IPS-18a (cell line): ENCODE results near the gene TYW1B.
"Not testable (repeated sequence)": the region's sequence is repeated elsewhere in the genome, so short reads cannot be mapped to it uniquely, and the experiment has no call there.

Source experiments
- H3K27ac ChIP-seq: one replicate; pipeline ENCODE4 v1.5.1; 2013; ENCODE audit warnings: low read length
- H3K27me3 ChIP-seq: one replicate; pipeline ENCODE4 v1.6.1; 2013; ENCODE audit warnings: mild to moderate bottlenecking, low read length; ENCODE audit not compliant: control insufficient read depth, insufficient read depth
- H3K36me3 ChIP-seq: one replicate; pipeline ENCODE4 v1.6.1; 2013; ENCODE audit warnings: low read depth, low read length; ENCODE audit not compliant: control insufficient read depth
- H3K4me1 ChIP-seq: one replicate; pipeline ENCODE4 v1.6.1; 2013; ENCODE audit warnings: low read depth, low read length; ENCODE audit not compliant: control insufficient read depth
- H3K4me3 ChIP-seq: one replicate; pipeline ENCODE4 v1.5.1; 2013; ENCODE audit warnings: low read length
- H3K9ac ChIP-seq: one replicate; pipeline ENCODE4 v1.6.1; 2013; ENCODE audit warnings: mild to moderate bottlenecking, low read length, moderate library complexity
- H3K9me3 ChIP-seq: one replicate; pipeline ENCODE4 v1.6.1; 2013; ENCODE audit warnings: low read depth, low read length; ENCODE audit not compliant: control insufficient read depth

Gene TYW1B

DNA sequence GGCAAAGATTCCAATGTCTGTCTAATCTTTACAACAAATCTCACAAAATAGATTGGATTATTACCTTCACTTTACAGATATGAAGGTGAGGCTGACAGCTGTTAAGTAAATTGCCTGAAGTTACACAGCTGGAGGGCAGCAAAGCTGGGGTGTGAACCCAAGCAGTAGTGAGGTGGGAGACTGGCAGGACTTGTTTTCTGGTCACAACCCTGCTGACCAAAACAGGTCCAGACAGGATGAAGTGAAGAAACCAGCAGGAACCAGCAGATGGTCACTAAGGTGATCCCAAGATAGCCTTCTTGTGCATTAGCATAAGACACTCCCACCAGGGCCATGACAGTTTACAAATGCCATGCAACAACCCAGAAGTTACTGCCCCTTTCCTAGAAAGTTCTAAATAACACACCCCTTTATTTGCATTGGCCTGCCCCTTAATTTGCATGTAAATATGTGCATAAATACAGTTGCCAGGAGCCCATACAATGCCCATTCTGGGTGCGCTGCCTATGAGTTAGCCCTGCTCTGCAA is 195.2 kb downstream of the TYW1B start:
- not testable (repeated sequence) for H3K27ac ChIP-seq, H3K9ac ChIP-seq, H3K4me1 ChIP-seq, H3K4me3 ChIP-seq, H3K27me3 ChIP-seq, H3K9me3 ChIP-seq, H3K36me3 ChIP-seq

DNA sequence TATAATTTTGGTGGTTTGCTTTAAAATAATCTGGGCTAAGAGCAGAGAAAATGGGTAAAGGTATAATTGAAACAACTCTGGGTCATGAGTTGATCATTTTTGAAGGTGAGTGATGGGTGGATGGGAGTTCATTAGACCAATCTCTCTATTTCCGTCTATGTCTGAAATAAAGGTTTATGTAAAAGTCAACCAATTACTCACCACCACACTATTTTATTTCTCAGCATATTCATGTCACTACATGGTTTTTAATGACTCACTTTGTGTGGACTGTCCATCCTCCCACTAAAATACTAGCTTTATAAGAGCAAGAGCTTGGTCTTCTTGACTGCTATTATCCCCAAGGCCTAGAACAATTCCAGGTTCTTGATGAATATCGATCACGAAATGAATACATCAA is 199.6 kb downstream of the TYW1B start:
- not testable (repeated sequence) for H3K27ac ChIP-seq, H3K9me3 ChIP-seq, H3K36me3 ChIP-seq, H3K9ac ChIP-seq, H3K4me1 ChIP-seq, H3K27me3 ChIP-seq, H3K4me3 ChIP-seq

DNA sequence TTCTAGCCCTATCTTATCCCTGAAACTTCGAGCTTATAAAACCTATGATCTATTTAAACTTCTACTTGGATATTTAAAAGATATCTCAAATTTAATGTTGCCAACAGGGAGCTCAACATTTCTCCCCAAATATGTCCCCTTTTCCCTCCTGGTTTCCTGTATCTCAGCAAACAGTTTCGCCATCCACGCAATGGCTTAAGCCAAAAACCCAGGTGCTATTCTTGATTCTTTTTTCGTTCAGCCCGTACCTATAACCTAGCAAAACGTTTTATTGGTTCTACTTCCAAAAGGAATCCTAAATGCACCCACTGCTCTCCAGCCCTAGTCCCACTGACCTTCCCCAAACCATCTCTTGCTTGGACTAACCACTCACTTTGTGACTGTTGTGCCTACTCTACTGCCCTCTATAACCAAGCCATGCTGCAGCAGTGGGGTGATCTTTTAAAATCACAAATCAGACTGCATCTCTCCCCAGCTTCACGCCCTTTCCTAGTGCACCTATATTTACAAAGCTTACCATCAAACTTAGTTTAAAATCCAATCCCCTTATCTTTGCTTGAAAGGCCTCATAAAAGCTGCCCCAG is 201.5 kb downstream of the TYW1B start:
- not testable (repeated sequence) for H3K4me1 ChIP-seq, H3K4me3 ChIP-seq, H3K27ac ChIP-seq, H3K36me3 ChIP-seq, H3K9ac ChIP-seq, H3K9me3 ChIP-seq, H3K27me3 ChIP-seq

DNA sequence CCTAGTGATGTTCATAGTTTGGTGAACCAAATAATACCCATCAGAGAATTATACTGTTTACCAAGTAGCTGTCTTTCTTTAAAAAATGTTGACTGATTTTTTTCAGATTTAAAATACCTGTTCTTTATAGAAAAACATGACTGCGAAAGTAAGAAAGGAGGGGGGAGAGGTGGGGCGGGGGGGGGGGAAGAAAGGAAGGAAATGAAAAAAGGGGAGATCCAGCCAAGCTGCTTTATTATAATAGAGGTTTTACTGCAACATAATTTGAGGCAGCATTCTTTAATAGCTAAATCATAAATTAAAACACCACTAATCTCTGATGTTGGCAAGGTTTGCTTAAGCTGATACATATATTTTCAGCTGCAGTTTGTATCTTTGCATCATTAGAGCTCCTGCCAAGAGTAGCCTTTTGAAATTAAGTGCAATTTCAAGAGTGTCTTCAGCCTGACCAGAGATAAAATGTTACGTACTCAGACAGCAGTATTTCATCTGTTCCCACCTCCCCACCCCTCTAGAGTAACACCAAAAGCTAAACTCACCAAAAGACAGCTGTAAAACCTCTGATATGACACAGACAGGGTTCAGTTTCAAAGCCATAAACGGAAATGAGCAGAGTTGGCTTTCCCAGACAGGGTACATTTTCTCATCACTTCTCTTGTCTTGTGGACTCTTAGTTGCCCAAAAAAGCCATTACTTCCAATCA is 202.1 kb downstream of the TYW1B start:
- not testable (repeated sequence) for H3K27ac ChIP-seq, H3K36me3 ChIP-seq, H3K4me3 ChIP-seq, H3K9me3 ChIP-seq, H3K27me3 ChIP-seq, H3K9ac ChIP-seq
- peaks cover 11% of the 10 kb centered on the region for H3K4me1 ChIP-seq

DNA sequence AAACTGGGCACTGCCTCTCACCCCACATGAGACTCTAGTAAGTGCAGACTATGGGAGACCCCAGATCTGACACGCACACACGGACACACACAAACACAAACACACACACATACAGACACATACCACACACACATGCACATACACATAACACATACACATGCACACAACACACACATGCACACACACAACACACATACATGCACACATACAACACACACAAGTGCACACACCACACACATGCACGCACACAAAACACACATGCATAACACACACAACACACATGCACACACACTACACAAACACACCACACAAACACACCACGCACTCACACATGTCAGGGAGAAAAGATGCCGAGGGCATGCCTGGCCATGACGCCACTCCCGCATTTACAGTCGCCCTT is 205.5 kb downstream of the TYW1B start:
- Histone ChIP-seq H3K9me3 (no peaks in the 10 kb centered on the region), H3K4me3 (no peak overlapping the region), H3K9ac (no peak overlapping the region), H3K36me3 (no peaks in the 10 kb centered on the region), H3K27me3 (no peaks in the 10 kb centered on the region), H3K27ac (no peak overlapping the region), H3K4me1 (peaks cover 14% of the 10 kb centered on the region)

DNA sequence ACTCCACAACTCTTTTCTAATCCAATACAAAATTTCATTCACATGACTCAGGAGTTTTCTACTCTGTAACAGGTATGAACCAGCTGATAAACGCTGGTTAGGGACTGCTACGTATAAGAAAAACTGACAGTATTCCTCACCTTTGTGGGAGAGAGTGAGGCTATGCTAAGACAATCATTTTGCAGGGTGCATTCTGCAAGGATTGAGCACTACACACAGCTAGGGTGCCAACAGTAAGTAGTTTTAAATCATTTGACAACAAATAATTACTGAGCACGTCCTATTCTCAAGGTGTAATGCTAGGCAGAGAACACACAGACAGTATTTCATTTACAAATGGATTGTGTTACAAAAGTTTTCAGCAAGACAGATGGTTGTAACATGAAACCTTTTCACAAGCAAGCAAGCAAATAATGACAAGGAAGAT is 206.2 kb downstream of the TYW1B start:
- not testable (repeated sequence) for H3K27ac ChIP-seq, H3K9ac ChIP-seq, H3K27me3 ChIP-seq, H3K36me3 ChIP-seq, H3K4me3 ChIP-seq, H3K9me3 ChIP-seq
- H3K4me1 ChIP-seq = peaks cover 14% of the 10 kb centered on the region

DNA sequence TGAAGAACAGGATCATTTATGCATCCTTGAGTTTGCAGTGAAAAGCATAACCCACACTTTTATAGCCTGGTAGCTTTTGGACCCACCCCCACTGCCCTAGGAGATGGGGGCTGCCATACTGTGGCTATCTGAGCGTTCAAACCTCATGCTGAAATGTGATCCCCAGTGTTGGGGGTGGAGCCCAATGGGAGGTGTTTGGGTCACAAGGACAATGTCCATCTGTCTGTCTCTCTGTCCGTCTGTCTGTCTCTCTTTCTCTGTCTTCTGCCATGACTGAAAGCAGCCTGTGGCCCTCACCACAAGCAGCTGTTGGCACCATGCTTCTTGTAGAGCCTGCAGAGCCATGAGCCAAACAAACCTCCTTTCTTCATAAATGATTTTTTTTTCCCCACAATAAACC is 207.1 kb downstream of the TYW1B start:
- H3K4me3 ChIP-seq, H3K36me3 ChIP-seq, H3K27ac ChIP-seq, H3K9me3 ChIP-seq, H3K27me3 ChIP-seq, H3K9ac ChIP-seq: not testable (repeated sequence)
- H3K4me1 ChIP-seq = peaks cover 14% of the 10 kb centered on the region

DNA sequence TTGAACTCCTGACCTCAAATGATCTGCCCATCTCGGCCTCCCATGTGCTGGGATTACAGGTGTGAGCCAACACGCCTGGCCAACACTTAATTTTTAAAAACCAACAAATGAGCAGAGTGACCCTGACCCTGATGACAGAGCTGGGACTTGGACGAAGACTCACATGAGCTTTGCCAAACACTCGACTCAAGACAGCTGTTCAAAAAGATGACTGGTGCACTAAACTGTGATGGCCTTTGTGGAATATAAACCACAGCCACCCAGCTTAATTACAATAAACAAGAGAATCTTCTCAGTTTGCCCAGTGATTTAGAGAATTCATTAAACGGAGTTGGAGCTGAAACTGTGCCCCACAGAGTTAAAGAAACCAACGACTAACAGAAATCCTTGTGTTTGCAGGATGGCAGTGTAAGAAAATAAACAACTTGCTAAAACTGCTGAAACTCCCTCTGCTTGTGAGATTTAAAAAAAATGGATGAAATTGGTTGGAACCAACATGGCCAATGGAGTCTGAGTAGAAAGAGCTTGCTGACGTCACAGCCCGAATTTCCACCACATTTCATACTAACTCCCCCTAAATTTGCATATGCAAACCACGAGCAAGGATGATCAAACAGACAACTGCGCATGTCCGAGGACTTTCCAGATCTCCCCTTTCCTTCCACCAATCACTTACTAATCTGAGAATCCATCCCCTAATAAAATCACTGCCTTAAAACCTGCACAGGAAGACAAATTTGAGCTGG is 209.4 kb downstream of the TYW1B start:
- not testable (repeated sequence) for H3K27me3 ChIP-seq, H3K4me3 ChIP-seq, H3K9ac ChIP-seq, H3K9me3 ChIP-seq, H3K27ac ChIP-seq, H3K36me3 ChIP-seq
- peaks cover 14% of the 10 kb centered on the region for H3K4me1 ChIP-seq

DNA sequence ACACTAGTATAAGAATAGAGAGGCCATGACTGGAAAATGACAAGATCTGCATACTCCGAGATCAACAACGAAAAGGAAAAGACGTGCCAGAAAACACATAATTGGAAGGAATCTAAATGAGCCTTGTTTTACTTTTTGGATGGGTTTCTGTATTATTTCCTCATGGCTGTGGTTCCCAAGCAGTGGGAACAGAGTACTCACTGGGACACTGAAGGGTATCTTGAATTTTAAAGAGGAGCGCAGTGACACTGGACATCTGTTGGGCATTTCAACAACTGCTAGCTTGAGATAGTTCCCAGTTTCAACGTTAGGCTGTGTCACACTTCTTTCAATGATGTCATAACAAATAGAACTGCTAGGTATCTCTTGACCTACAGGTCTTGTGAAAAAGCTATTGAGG is 218.2 kb downstream of the TYW1B start:
- not testable (repeated sequence) for H3K9me3 ChIP-seq, H3K27me3 ChIP-seq, H3K4me3 ChIP-seq, H3K36me3 ChIP-seq, H3K27ac ChIP-seq, H3K4me1 ChIP-seq, H3K9ac ChIP-seq

DNA sequence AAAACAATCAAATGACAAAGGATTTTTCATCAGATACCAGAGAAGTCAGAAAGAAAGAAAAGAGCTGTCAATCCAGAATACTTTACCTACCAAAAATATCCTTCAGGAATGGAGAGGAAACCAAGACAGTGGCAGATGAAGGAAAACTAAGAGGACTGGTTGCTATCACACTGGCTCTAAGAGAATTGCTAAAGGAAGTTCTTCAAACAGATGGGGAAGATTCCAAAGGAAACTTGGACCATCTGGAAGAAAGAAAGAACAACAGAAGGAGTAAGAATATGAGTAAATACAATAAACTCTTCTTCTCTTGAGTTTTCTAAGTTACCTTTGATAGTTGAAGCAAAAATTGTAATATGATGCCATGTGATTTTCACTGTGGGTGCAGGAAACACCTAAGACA is 220.0 kb downstream of the TYW1B start:
- not testable (repeated sequence) for H3K36me3 ChIP-seq, H3K4me1 ChIP-seq, H3K4me3 ChIP-seq, H3K9me3 ChIP-seq, H3K27ac ChIP-seq, H3K27me3 ChIP-seq, H3K9ac ChIP-seq

DNA sequence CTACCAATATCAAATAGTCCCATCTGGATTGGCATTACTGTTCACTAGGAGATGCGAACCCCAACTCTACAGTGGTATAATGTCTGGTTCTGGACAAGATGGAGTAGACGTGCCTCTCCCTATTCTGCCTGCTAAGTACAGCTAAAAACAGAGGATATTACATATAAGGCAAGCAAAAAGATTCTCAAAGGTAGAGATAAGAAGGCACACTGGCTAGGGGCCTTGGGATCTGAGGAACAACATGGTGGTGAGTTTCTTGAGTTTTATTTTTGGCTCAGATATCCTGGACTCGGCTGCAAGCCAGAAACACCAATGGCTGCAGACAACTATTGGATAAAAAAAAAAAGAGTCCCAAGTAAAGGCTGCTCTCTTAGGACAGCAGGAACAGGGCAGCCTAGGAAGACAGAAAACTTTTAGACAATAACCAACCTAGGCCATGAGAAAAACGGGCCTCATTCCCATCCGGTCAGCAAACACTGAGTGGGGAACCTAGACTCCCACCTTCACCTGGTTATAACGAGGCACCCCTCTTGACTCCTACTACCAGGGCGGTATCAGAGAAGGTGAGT is 222.1 kb downstream of the TYW1B start:
- not testable (repeated sequence) for H3K27ac ChIP-seq, H3K4me3 ChIP-seq, H3K4me1 ChIP-seq, H3K27me3 ChIP-seq, H3K9me3 ChIP-seq, H3K36me3 ChIP-seq, H3K9ac ChIP-seq
